H9 (cell line): ENCODE measurements around the gene FBN1. TPM values are rescaled to one million over a fixed set of nuclear protein-coding genes. Genes with fewer than 3 reads are reported as not detected.

Experiments used
- DNase-seq: peaks from one replicate; pipeline ENCODE4 v3.0.0-alpha.2; 2017
- H2AFZ ChIP-seq: one replicate; pipeline ENCODE4 v1.6.1; 2013; ENCODE audit warnings: mild to moderate bottlenecking, low read length, control low read depth, moderate library complexity
- H2AK5ac ChIP-seq: 2 replicates; pipeline ENCODE4 v1.6.1; 2013; ENCODE audit warnings: low read length, control low read depth, mixed read lengths; ENCODE audit not compliant: insufficient read length
- H2BK120ac ChIP-seq: one replicate; pipeline ENCODE4 v1.6.1; 2013; ENCODE audit warnings: low read depth, mild to moderate bottlenecking, low read length, control low read depth, inconsistent platforms; ENCODE audit not compliant: poor library complexity, severe bottlenecking
- H2BK12ac ChIP-seq: 2 replicates; pipeline ENCODE4 v1.6.1; 2013; ENCODE audit warnings: low read length, control low read depth, mixed read lengths, low read depth; ENCODE audit not compliant: insufficient read length
- H2BK15ac ChIP-seq: 2 replicates; pipeline ENCODE4 v1.6.1; 2013; ENCODE audit warnings: low read depth, low read length, control low read depth
- H2BK20ac ChIP-seq: one replicate; pipeline ENCODE4 v1.6.1; 2013; ENCODE audit warnings: low read depth, mild to moderate bottlenecking, low read length, control low read depth, inconsistent platforms; ENCODE audit not compliant: poor library complexity, severe bottlenecking
- H2BK5ac ChIP-seq: 2 replicates; pipeline ENCODE4 v1.6.1; 2013; ENCODE audit warnings: low read length, control low read depth, mixed read lengths; ENCODE audit not compliant: insufficient read length
- H3K14ac ChIP-seq: 2 replicates; pipeline ENCODE4 v1.6.1; 2013; ENCODE audit warnings: low read length, control low read depth; ENCODE audit not compliant: insufficient read depth
- H3K18ac ChIP-seq: 2 replicates; pipeline ENCODE4 v1.6.1; 2013; ENCODE audit warnings: low read depth, mild to moderate bottlenecking, mixed read lengths, low read length, control low read depth; ENCODE audit not compliant: insufficient read length
- H3K23ac ChIP-seq: 2 replicates; pipeline ENCODE4 v1.6.1; 2013; ENCODE audit warnings: low read length, control low read depth, mixed read lengths, low read depth; ENCODE audit not compliant: insufficient read length
- H3K23me2 ChIP-seq: 2 replicates; pipeline ENCODE4 v1.6.1; 2013; ENCODE audit warnings: low read depth, mild to moderate bottlenecking, mixed read lengths, low read length, control low read depth; ENCODE audit not compliant: insufficient read length, poor library complexity, severe bottlenecking
- H3K27ac ChIP-seq: 2 replicates; pipeline ENCODE4 v1.5.1; 2013; ENCODE audit warnings: low read length, control low read depth, mixed read lengths, low read depth; ENCODE audit not compliant: insufficient read length
- H3K27me3 ChIP-seq: 2 replicates; pipeline ENCODE4 v1.6.1; 2013; ENCODE audit warnings: low read length, control low read depth, inconsistent platforms; ENCODE audit not compliant: insufficient read depth
- H3K4ac ChIP-seq: 2 replicates; pipeline ENCODE4 v1.6.1; 2013; ENCODE audit warnings: low read depth, mild to moderate bottlenecking, control low read depth, inconsistent platforms, low read length, moderate library complexity
- H3K4me1 ChIP-seq: 2 replicates; pipeline ENCODE4 v1.6.1; 2013; ENCODE audit warnings: low read length, control low read depth, inconsistent platforms; ENCODE audit not compliant: insufficient read depth
- H3K4me2 ChIP-seq: 2 replicates; pipeline ENCODE4 v1.6.1; 2013; ENCODE audit warnings: low read length, control low read depth, mixed read lengths; ENCODE audit not compliant: insufficient read length, insufficient read depth
- H3K56ac ChIP-seq: 2 replicates; pipeline ENCODE4 v1.6.1; 2013; ENCODE audit warnings: low read depth, mild to moderate bottlenecking, mixed read lengths, low read length, control low read depth; ENCODE audit not compliant: insufficient read length
- H3K79me1 ChIP-seq: 2 replicates; pipeline ENCODE4 v1.6.1; 2013; ENCODE audit warnings: low read depth, mild to moderate bottlenecking, moderate library complexity, low read length, control low read depth, inconsistent platforms; ENCODE audit not compliant: insufficient read depth, poor library complexity, severe bottlenecking
- H3K79me2 ChIP-seq: 2 replicates; pipeline ENCODE4 v1.6.1; 2013; ENCODE audit warnings: low read length, control low read depth, inconsistent platforms; ENCODE audit not compliant: insufficient read depth
- H3K9ac ChIP-seq: 2 replicates; pipeline ENCODE4 v1.6.1; 2013; ENCODE audit warnings: low read length, control low read depth, mixed read lengths; ENCODE audit not compliant: insufficient read length; ENCODE audit errors: extremely low read depth
- H3K9me3 ChIP-seq: one replicate; pipeline ENCODE4 v1.6.1; 2013; ENCODE audit warnings: low read depth, low read length, inconsistent platforms; ENCODE audit not compliant: control insufficient read depth
- H3T11ph ChIP-seq: one replicate; pipeline ENCODE4 v1.6.1; 2013; ENCODE audit warnings: mild to moderate bottlenecking, low read length, control low read depth, inconsistent platforms
- H4K20me1 ChIP-seq: one replicate; pipeline ENCODE4 v1.6.1; 2013; ENCODE audit not compliant: control insufficient read depth, insufficient read length, insufficient read depth
- H4K5ac ChIP-seq: 2 replicates; pipeline ENCODE4 v1.6.1; 2013; ENCODE audit warnings: low read depth, mild to moderate bottlenecking, mixed read lengths, low read length, control low read depth; ENCODE audit not compliant: insufficient read length
- H4K8ac ChIP-seq: replicated peaks from 2 replicates; pipeline ENCODE4 v1.6.1; 2013; ENCODE audit warnings: low read length, control low read depth, mixed read lengths, low read depth; ENCODE audit not compliant: insufficient read length
- H4K91ac ChIP-seq: 2 replicates; pipeline ENCODE4 v1.6.1; 2013; ENCODE audit warnings: low read depth, mild to moderate bottlenecking, moderate library complexity, mixed read lengths, low read length, control low read depth; ENCODE audit not compliant: insufficient read length
- H3K27ac Mint-ChIP-seq, 3 experiments: 2 replicates in 2 of 3; 3 replicates in 1 of 3; pipeline ENCODE4 v1.8.0; 2020 to 2021; ENCODE audit warnings: mixed read lengths in 3 of 3, mild to moderate bottlenecking in 1 of 3, moderate library complexity in 1 of 3
- H3K27me3 Mint-ChIP-seq: 2 replicates; pipeline ENCODE4 v1.8.0; 2021; ENCODE audit warnings: low read depth, mild to moderate bottlenecking, moderate library complexity, mixed read lengths
- H3K36me3 Mint-ChIP-seq, 3 experiments: 2 replicates in 2 of 3; 3 replicates in 1 of 3; pipeline ENCODE4 v1.8.0; 2020 to 2021; ENCODE audit warnings: low read depth in 3 of 3, mixed read lengths in 3 of 3; ENCODE audit not compliant: insufficient read depth in 1 of 3
- H3K4me1 Mint-ChIP-seq, 2 experiments: 2 replicates each; pipeline ENCODE4 v1.8.0; 2020; ENCODE audit warnings: mixed read lengths in 2 of 2
- H3K4me3 Mint-ChIP-seq, 2 experiments: 2 replicates in 1 of 2; 3 replicates in 1 of 2; pipeline ENCODE4 v1.8.0; 2020 to 2021; ENCODE audit warnings: mild to moderate bottlenecking in 2 of 2, mixed read lengths in 2 of 2, moderate library complexity in 1 of 2
- H3K9me3 Mint-ChIP-seq, 2 experiments: 2 replicates in 1 of 2; 3 replicates in 1 of 2; pipeline ENCODE4 v1.8.0; 2020; ENCODE audit warnings: mild to moderate bottlenecking in 2 of 2, mixed read lengths in 2 of 2, moderate library complexity in 1 of 2
- WGBS: extraction: QIAGEN DNeasy Blood & Tissue Kit; methylation state at CpG from one replicate; pipeline ENCODE4 v1.1.7; 2013; ENCODE audit warnings: missing lambda C conversion rate, low lambda C conversion rate, mixed read lengths; ENCODE audit not compliant: insufficient read length; ENCODE audit errors: extremely low coverage; 5-methylcytosine and 5-hydroxymethylcytosine counted together
- total RNA-seq: library from RNA; stranded (reverse); gene quantifications from 2 replicates; pipeline ENCODE4 v1.2.1, GENCODE V29; 2021
- TF ChIP-seq, protein P1 (sequence below): fragments of 200-600 bp; sonication (generic); conservative IDR thresholded peaks from 3 replicates; pipeline ENCODE4 v1.8.0; 2021; ENCODE audit warnings: antibody characterized with exemption, mild to moderate bottlenecking

FBN1 gene
- total RNA-seq, 1 experiment from 2014 or later: 3.6 TPM

DNA sequence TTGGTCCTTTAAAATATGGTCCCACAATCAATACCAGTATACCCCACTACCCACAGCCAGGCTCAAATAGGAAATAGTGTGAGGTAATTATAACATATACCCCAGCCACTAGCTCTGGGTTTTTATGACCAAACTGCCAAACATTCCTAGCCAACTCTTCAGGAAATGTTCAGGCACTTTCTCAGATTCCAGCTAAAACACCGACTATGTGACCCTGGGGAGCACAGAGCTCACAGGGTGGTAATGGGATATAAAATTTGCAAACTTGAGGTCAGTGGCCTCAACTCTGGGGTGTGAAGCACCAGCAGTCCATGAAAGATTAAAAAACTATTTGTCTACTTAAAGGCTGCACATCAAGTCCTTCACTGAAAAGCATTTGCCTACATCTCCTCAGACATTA lies 12.9 kb downstream of the FBN1 start:
- H3K18ac ChIP-seq: no peak overlapping the region
- no peak overlapping the region for H2BK20ac ChIP-seq
- no peaks in the 10 kb centered on the region for H3K79me2 ChIP-seq
- H2AFZ ChIP-seq: no peak overlapping the region
- H3K4me1 ChIP-seq: no peaks in the 10 kb centered on the region; the same call in 1 of the 2 replicates
- no peaks in the 10 kb centered on the region for H3K23me2 ChIP-seq
- H3K9ac ChIP-seq: no peak overlapping the region
- H2BK120ac ChIP-seq: no peak overlapping the region
- H3K36me3 Mint-ChIP-seq: no peaks in the 10 kb centered on the region
- no peak overlapping the region for H4K5ac ChIP-seq
- peaks cover 9 to 22% of the 10 kb centered on the region in 2 experiments for H3K4me1 Mint-ChIP-seq
- H3K4me3 Mint-ChIP-seq: no peak overlapping the region
- no peaks in the 10 kb centered on the region for H4K20me1 ChIP-seq
- H3K27ac ChIP-seq: no peak overlapping the region
- H3K23ac ChIP-seq: no peak overlapping the region
- no peak overlapping the region for H3K56ac ChIP-seq
- no peak overlapping the region for H3K27ac Mint-ChIP-seq
- H3K9me3 Mint-ChIP-seq: no peaks in the 10 kb centered on the region
- no peak overlapping the region for H3K4ac ChIP-seq
- H2BK12ac ChIP-seq: no peak overlapping the region
- H3K14ac ChIP-seq: no peak overlapping the region
- H3K27me3 Mint-ChIP-seq: no peaks in the 10 kb centered on the region
- H3K27me3 ChIP-seq: no peaks in the 10 kb centered on the region
- H2AK5ac ChIP-seq: no peak overlapping the region
- no peaks in the 10 kb centered on the region for H3K9me3 ChIP-seq
- no peak overlapping the region for H3K4me2 ChIP-seq
- DNase-seq: no peak
- H3T11ph ChIP-seq: no peak overlapping the region
- no peak overlapping the region for H2BK15ac ChIP-seq
- no CpG with 5 or more reads among the region's 1 CpG for WGBS
- H2BK5ac ChIP-seq: no peak overlapping the region
- no peak overlapping the region for H4K91ac ChIP-seq
- TF ChIP-seq, protein P1, sequence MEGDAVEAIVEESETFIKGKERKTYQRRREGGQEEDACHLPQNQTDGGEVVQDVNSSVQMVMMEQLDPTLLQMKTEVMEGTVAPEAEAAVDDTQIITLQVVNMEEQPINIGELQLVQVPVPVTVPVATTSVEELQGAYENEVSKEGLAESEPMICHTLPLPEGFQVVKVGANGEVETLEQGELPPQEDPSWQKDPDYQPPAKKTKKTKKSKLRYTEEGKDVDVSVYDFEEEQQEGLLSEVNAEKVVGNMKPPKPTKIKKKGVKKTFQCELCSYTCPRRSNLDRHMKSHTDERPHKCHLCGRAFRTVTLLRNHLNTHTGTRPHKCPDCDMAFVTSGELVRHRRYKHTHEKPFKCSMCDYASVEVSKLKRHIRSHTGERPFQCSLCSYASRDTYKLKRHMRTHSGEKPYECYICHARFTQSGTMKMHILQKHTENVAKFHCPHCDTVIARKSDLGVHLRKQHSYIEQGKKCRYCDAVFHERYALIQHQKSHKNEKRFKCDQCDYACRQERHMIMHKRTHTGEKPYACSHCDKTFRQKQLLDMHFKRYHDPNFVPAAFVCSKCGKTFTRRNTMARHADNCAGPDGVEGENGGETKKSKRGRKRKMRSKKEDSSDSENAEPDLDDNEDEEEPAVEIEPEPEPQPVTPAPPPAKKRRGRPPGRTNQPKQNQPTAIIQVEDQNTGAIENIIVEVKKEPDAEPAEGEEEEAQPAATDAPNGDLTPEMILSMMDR: no peak
- no peaks in the 10 kb centered on the region for H3K79me1 ChIP-seq
- H4K8ac ChIP-seq: no peak overlapping the region
